ENCODE measurements around the gene POU6F2. TPM values are rescaled to one million over a fixed set of nuclear protein-coding genes. Genes with fewer than 3 reads are reported as not detected.

Gene POU6F2
- total and polyA plus RNA-seq, 2 experiments from 2014 or later: not detected

DNA sequence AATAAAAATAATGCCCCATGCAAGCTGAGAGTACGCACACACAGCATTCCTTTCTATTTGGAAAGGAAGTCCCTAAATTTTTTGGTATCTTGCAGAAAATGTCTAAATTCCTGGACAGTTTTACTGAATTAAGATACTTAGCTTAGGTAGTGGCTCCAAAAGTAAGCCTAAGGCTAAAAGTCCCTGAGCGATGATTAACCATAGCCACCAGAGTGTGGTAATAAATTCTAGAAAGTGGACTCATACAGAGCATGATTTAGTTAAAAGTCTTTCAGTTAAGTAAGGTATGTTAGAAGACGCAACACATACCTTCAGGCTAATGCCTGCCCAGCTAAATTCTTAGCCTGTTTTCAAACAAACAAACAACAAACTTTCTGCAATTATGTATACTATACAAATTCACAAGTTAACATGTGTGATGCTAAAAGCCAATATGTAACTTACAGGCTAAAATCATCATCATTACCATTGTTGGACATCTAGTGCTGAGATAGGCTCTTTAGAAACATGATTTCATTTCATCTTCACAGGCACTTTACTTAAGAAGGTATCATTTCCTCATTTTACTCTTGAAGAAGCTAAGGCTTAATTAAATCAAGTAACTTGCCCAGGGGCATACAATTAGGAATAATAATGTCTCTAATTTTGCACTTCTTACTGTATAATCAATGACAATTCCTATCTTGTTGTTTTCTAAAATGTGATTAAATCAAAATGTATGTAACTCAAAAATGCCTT lies 327.1 kb downstream of the POU6F2 start:
- no peaks in the 10 kb centered on the region for H3K4me1 ChIP-seq (ENCODE audit: insufficient read depth)
- no peaks in the 10 kb centered on the region for H3F3A ChIP-seq (ENCODE audit: insufficient read depth)
- H3K27me3 ChIP-seq (replicated peaks; ENCODE audit: insufficient read depth): no peaks in the 10 kb centered on the region
- no peak overlapping the region for H3K27ac ChIP-seq
- no peaks in the 10 kb centered on the region for H4K20me1 ChIP-seq (ENCODE audit: insufficient read depth)
- H3K9me2 ChIP-seq (ENCODE audit: insufficient read depth): no peaks in the 10 kb centered on the region
- in situ Hi-C loops (cut with MboI): no loop called here
- peak; percentile 27 for DNase-seq
- no peak overlapping the region for H2AFZ ChIP-seq
- no peaks in the 10 kb centered on the region for H3K79me2 ChIP-seq (ENCODE audit: insufficient read depth)
- no peak overlapping the region for H3K4me3 ChIP-seq
- H3K4me2 ChIP-seq (ENCODE audit: unreplicated experiment): no peak overlapping the region
- H3K9ac ChIP-seq: no peak overlapping the region
- H3K36me3 ChIP-seq (ENCODE audit: low read depth): no peaks in the 10 kb centered on the region
- WGBS, 2 experiments (ENCODE audit: low coverage in 1 of 2, low lambda C conversion rate in 2 of 2, missing lambda C conversion rate in 2 of 2): 34 to 39% methylated on average over 3 of the region's 3 CpGs
- no peaks in the 10 kb centered on the region for H3K9me3 ChIP-seq (ENCODE audit: low read depth)
- TF ChIP-seq EZH2 (IDR thresholded peaks at IDR 0.05; ENCODE audit: insufficient read depth, poor library complexity, severe bottlenecking) (no peak), EZH2phosphoT487 (IDR thresholded peaks at IDR 0.05; ENCODE audit: insufficient read depth, low read depth) (no peak)

DNA sequence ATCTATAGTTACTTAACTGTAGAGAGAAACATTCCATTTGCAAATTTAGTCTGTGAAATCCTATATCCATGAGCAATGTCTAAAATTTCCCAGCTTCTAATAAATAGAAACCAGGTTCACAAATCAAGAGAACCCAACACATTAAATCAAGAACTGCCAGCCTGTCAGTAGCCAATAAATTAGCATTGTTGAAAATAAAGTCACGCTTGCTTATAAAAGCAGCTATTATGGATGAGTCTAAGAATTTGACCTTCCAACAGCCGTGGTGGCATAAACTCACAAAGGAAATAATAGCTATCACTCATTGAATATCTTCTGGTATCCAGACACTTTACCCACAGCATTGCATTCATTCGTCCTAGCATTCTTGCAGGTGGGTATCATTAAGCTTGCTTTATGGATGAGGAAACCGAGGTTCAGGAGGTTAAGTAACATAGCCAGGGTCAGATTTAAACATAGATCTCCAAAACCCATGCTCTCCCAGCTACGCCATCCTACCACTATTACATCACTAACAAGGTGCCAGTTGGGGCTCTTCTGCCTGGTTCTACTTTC lies 328.4 kb downstream of the POU6F2 start:
- in situ Hi-C loops (cut with MboI): no loop called here
- Histone ChIP-seq H3K9me2 (ENCODE audit: insufficient read depth) (no peaks in the 10 kb centered on the region), H3K27ac (no peak overlapping the region), H3K36me3 (ENCODE audit: low read depth) (no peaks in the 10 kb centered on the region), H3K27me3 (replicated peaks; ENCODE audit: insufficient read depth) (no peaks in the 10 kb centered on the region), H3K4me2 (ENCODE audit: unreplicated experiment) (no peak overlapping the region), H3K4me1 (ENCODE audit: insufficient read depth) (no peaks in the 10 kb centered on the region), H3F3A (ENCODE audit: insufficient read depth) (no peaks in the 10 kb centered on the region), H4K20me1 (ENCODE audit: insufficient read depth) (no peaks in the 10 kb centered on the region), H3K79me2 (ENCODE audit: insufficient read depth) (no peaks in the 10 kb centered on the region), H3K9ac (no peak overlapping the region), H3K4me3 (no peak overlapping the region), H2AFZ (no peak overlapping the region), H3K9me3 (ENCODE audit: low read depth) (no peaks in the 10 kb centered on the region)
- TF ChIP-seq EZH2phosphoT487 (IDR thresholded peaks at IDR 0.05; ENCODE audit: insufficient read depth, low read depth) (no peak), EZH2 (IDR thresholded peaks at IDR 0.05; ENCODE audit: insufficient read depth, poor library complexity, severe bottlenecking) (no peak)
- DNase-seq: peak; percentile 33
- 7 to 12% methylated on average over 5 of the region's 5 CpGs for WGBS, 2 experiments (ENCODE audit: low coverage in 1 of 2, low lambda C conversion rate in 2 of 2, missing lambda C conversion rate in 2 of 2)

DNA sequence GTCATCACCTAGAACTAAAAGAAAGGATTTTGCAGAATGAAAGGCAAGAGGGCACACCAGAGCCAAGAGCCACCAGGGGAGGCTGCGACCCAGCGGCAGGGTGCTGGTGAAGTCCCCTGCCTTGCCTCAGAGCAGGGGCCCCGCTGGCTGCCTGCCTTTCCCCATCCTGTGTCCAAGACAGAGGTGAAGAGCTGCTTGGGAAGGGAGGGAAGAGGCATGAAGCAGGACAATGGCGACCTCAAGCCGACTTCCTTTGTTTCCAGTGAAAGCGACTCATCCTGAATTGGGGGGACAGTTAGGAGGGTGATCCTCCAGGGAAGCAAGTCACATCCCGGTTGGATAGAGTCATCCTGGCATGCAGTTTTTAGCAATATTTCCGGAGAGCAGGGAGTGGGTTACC lies 333.0 kb downstream of the POU6F2 start:
- Histone ChIP-seq H3K27ac (no peak overlapping the region), H3K27me3 (replicated peaks; ENCODE audit: insufficient read depth) (no peaks in the 10 kb centered on the region), H3K79me2 (ENCODE audit: insufficient read depth) (no peaks in the 10 kb centered on the region), H3K9ac (no peak overlapping the region), H4K20me1 (ENCODE audit: insufficient read depth) (no peaks in the 10 kb centered on the region), H3K36me3 (ENCODE audit: low read depth) (no peaks in the 10 kb centered on the region), H3K9me3 (ENCODE audit: low read depth) (no peaks in the 10 kb centered on the region), H3K9me2 (ENCODE audit: insufficient read depth) (no peaks in the 10 kb centered on the region), H3K4me3 (no peak overlapping the region), H2AFZ (no peak overlapping the region), H3F3A (ENCODE audit: insufficient read depth) (no peaks in the 10 kb centered on the region), H3K4me1 (ENCODE audit: insufficient read depth) (no peaks in the 10 kb centered on the region), H3K4me2 (ENCODE audit: unreplicated experiment) (no peak overlapping the region)
- WGBS, 2 experiments (ENCODE audit: low coverage in 1 of 2, low lambda C conversion rate in 2 of 2, missing lambda C conversion rate in 2 of 2): 57 to 61% methylated on average over 8 of the region's 8 CpGs
- TF ChIP-seq EZH2 (IDR thresholded peaks at IDR 0.05; ENCODE audit: insufficient read depth, poor library complexity, severe bottlenecking) (no peak), EZH2phosphoT487 (IDR thresholded peaks at IDR 0.05; ENCODE audit: insufficient read depth, low read depth) (no peak)
- in situ Hi-C loops (cut with MboI): no loop called here
- DNase-seq: no peak

- Histone ChIP-seq H2AFZ (no peak overlapping the region), H3K4me3 (no peak overlapping the region), H3K4me1 (ENCODE audit: insufficient read depth) (no peaks in the 10 kb centered on the region), H3K27me3 (replicated peaks; ENCODE audit: insufficient read depth) (no peaks in the 10 kb centered on the region), H3K9me2 (ENCODE audit: insufficient read depth) (no peaks in the 10 kb centered on the region), H3K36me3 (ENCODE audit: low read depth) (no peaks in the 10 kb centered on the region), H4K20me1 (ENCODE audit: insufficient read depth) (no peaks in the 10 kb centered on the region), H3K27ac (no peak overlapping the region), H3K79me2 (ENCODE audit: insufficient read depth) (no peaks in the 10 kb centered on the region), H3K9ac (no peak overlapping the region), H3K4me2 (ENCODE audit: unreplicated experiment) (no peak overlapping the region), H3F3A (ENCODE audit: insufficient read depth) (no peaks in the 10 kb centered on the region), H3K9me3 (ENCODE audit: low read depth) (no peaks in the 10 kb centered on the region)
- WGBS, 2 experiments (ENCODE audit: low coverage in 1 of 2, low lambda C conversion rate in 2 of 2, missing lambda C conversion rate in 2 of 2): 61 to 63% methylated on average over 10 of the region's 10 CpGs
- no peak for DNase-seq
- in situ Hi-C loops (cut with MboI): no loop called here
- no peak for TF ChIP-seq EZH2phosphoT487 (IDR thresholded peaks at IDR 0.05; ENCODE audit: insufficient read depth, low read depth)
- TF ChIP-seq EZH2 (IDR thresholded peaks at IDR 0.05; ENCODE audit: insufficient read depth, poor library complexity, severe bottlenecking): no peak
These were observed 334.7 kb downstream of the POU6F2 start for GRCh38 chr7:39312254-39312989.
